ENCODE results near the gene DNAH3.

DNA sequence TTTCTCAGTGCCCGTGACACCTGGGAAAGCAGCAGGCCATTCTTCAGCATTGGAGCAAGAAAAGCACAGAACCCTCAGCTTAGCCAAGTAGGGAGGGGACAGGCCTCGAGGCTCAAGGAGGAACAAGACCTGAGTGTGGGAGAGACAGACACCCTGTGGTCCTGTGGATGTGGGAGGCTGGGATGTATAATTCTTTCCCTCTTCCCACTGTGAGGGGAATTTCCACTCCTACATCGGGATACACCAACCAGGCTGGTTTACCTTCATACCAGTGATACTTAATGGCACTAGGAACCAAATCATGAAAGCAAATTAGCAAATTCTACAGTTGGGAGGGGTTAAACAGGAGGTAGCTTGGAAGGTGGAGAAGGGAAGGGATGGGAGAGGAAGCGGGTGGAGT is 208.4 kb downstream of the DNAH3 start:
- TF ChIP-seq, protein P1, sequence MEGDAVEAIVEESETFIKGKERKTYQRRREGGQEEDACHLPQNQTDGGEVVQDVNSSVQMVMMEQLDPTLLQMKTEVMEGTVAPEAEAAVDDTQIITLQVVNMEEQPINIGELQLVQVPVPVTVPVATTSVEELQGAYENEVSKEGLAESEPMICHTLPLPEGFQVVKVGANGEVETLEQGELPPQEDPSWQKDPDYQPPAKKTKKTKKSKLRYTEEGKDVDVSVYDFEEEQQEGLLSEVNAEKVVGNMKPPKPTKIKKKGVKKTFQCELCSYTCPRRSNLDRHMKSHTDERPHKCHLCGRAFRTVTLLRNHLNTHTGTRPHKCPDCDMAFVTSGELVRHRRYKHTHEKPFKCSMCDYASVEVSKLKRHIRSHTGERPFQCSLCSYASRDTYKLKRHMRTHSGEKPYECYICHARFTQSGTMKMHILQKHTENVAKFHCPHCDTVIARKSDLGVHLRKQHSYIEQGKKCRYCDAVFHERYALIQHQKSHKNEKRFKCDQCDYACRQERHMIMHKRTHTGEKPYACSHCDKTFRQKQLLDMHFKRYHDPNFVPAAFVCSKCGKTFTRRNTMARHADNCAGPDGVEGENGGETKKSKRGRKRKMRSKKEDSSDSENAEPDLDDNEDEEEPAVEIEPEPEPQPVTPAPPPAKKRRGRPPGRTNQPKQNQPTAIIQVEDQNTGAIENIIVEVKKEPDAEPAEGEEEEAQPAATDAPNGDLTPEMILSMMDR (IDR thresholded peaks at IDR 0.05) = no peak
- TF ChIP-seq RAD21 (conservative IDR thresholded peaks at IDR 0.05 in 1 of 2, IDR thresholded peaks at IDR 0.05 in 1 of 2) (no peak), RCOR1 (IDR thresholded peaks at IDR 0.05; ENCODE audit: low read depth, low read length) (no peak), CEBPB (IDR thresholded peaks at IDR 0.05) (no peak), EP300 (IDR thresholded peaks at IDR 0.05) (no peak), POLR2AphosphoS2 (conservative IDR thresholded peaks at IDR 0.05; ENCODE audit: low read length) (no peak), JUNB (IDR thresholded peaks at IDR 0.05) (no peak)
- TF ChIP-seq, protein P2, sequence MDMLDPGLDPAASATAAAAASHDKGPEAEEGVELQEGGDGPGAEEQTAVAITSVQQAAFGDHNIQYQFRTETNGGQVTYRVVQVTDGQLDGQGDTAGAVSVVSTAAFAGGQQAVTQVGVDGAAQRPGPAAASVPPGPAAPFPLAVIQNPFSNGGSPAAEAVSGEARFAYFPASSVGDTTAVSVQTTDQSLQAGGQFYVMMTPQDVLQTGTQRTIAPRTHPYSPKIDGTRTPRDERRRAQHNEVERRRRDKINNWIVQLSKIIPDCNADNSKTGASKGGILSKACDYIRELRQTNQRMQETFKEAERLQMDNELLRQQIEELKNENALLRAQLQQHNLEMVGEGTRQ (IDR thresholded peaks at IDR 0.05) = no peak
